RWPE2 (cell line): Measurements from ENCODE around the gene APCDD1L.

ENCODE experiments used
- ATAC-seq: fragments of 200-7000 bp; cut with Tn5 transposase; 3 replicates; pipeline ENCODE4 v1.9.1; 2021; ENCODE audit warnings: low read depth
- DNase-seq: peaks from one replicate; pipeline ENCODE4 v3.0.0-alpha.2; 2020; ENCODE audit warnings: low spot score
- H3K27ac ChIP-seq: fragments of 450-650 bp; 2 replicates; pipeline ENCODE4 v1.5.1; 2017; ENCODE audit warnings: mild to moderate bottlenecking; ENCODE audit not compliant: poor library complexity, severe bottlenecking
- H3K27me3 ChIP-seq: fragments of 250-450 bp; sonication (Bioruptor Pico); 2 replicates; pipeline ENCODE4 v1.5.1; 2021; ENCODE audit warnings: mild to moderate bottlenecking, moderate library complexity; ENCODE audit not compliant: insufficient read depth, poor library complexity, severe bottlenecking
- H3K36me3 ChIP-seq: fragments of 250-450 bp; sonication (Bioruptor Pico); 2 replicates; pipeline ENCODE4 v1.5.1; 2020; ENCODE audit warnings: low read depth, mild to moderate bottlenecking, moderate library complexity
- H3K4me1 ChIP-seq: fragments of 250-450 bp; sonication (Bioruptor Pico); 2 replicates; pipeline ENCODE4 v1.5.1; 2021; ENCODE audit warnings: mild to moderate bottlenecking, moderate library complexity; ENCODE audit not compliant: insufficient read depth, poor library complexity, severe bottlenecking
- H3K4me3 ChIP-seq: fragments of 250-450 bp; sonication (Bioruptor Pico); 2 replicates; pipeline ENCODE4 v1.5.1; 2021; ENCODE audit warnings: mild to moderate bottlenecking, moderate library complexity; ENCODE audit not compliant: severe bottlenecking
- H3K9me3 ChIP-seq: fragments of 250-450 bp; sonication (Bioruptor Pico); 2 replicates; pipeline ENCODE4 v1.5.1; 2021; ENCODE audit warnings: mild to moderate bottlenecking, moderate library complexity; ENCODE audit not compliant: severe bottlenecking
- CTCF ChIP-seq: fragments of 450-650 bp; IDR thresholded peaks from one replicate; pipeline ENCODE4 v1.5.1; 2017; ENCODE audit warnings: mild to moderate bottlenecking, moderate library complexity; ENCODE audit not compliant: poor library complexity, severe bottlenecking

Gene APCDD1L

GRCh38 chr20:58471193-58472164 lies 43.7 kb downstream of the APCDD1L start:
- ATAC-seq (no peak), DNase-seq (peak; percentile 77)
- no peaks in the 10 kb centered on the region for H3K27me3 ChIP-seq
- TF ChIP-seq CTCF = no peak
- H3K4me1 ChIP-seq = no peaks in the 10 kb centered on the region
- H3K27ac ChIP-seq = no peak overlapping the region
- no peaks in the 10 kb centered on the region for H3K36me3 ChIP-seq
- H3K9me3 ChIP-seq = no peaks in the 10 kb centered on the region
- no peak overlapping the region for H3K4me3 ChIP-seq

GRCh38 chr20:58470336-58471192 lies 44.6 kb downstream of the APCDD1L start:
- Histone ChIP-seq H3K4me1 (no peaks in the 10 kb centered on the region), H3K9me3 (no peaks in the 10 kb centered on the region), H3K27me3 (no peaks in the 10 kb centered on the region), H3K4me3 (no peak overlapping the region), H3K36me3 (no peaks in the 10 kb centered on the region), H3K27ac (no peak overlapping the region)
- DNase-seq (peak; percentile 80), ATAC-seq (0 out of 3 replicates have a peak, but pooled peaks have one; percentile 4)
- TF ChIP-seq CTCF = no peak

- Histone ChIP-seq H3K27ac (no peak overlapping the region), H3K4me1 (no peaks in the 10 kb centered on the region), H3K36me3 (no peaks in the 10 kb centered on the region), H3K4me3 (no peak overlapping the region), H3K27me3 (no peaks in the 10 kb centered on the region), H3K9me3 (no peaks in the 10 kb centered on the region)
- DNase-seq (peak; percentile 73), ATAC-seq (no peak)
- TF ChIP-seq CTCF = no peak
Measured at GRCh38 chr20:58469616-58470015, 45.6 kb downstream of the APCDD1L start.

GRCh38 chr20:58467572-58468527 lies 47.3 kb downstream of the APCDD1L start:
- ATAC-seq (0 out of 3 replicates have a peak, but pooled peaks have one; percentile 8), DNase-seq (peak; percentile 83)
- no peaks in the 10 kb centered on the region for H3K4me1 ChIP-seq
- no peaks in the 10 kb centered on the region for H3K36me3 ChIP-seq
- no peak overlapping the region for H3K27ac ChIP-seq
- TF ChIP-seq CTCF = no peak
- no peaks in the 10 kb centered on the region for H3K27me3 ChIP-seq
- no peaks in the 10 kb centered on the region for H3K9me3 ChIP-seq
- no peak overlapping the region for H3K4me3 ChIP-seq
